Measurements from ENCODE around the gene ARAP2. TPM values are rescaled to one million over a fixed set of nuclear protein-coding genes. Genes with fewer than 3 reads are reported as not detected.

Gene ARAP2
- total and polyA plus RNA-seq, 2 of the 13 experiments (the other 11 are each of a cell fraction or from before 2014, with no cell fraction given) = 0.37 to 1.4 TPM

- Histone ChIP-seq H3K9me3 (ENCODE audit: low read length) (no peaks in the 10 kb centered on the region), H3K27me3 (ENCODE audit: control insufficient read depth in 1 of 2, insufficient read depth in 2 of 2, low read length in 2 of 2) (no peaks in the 10 kb centered on the region), H3K36me3 (replicated peaks in 1 of 2; ENCODE audit: control insufficient read depth in 1 of 2, insufficient read depth in 2 of 2, low read length in 2 of 2) (no peaks in the 10 kb centered on the region), H2AFZ (ENCODE audit: low read length) (no peak overlapping the region), H3K9ac (ENCODE audit: insufficient read depth, low read depth, low read length) (no peak overlapping the region), H3K4me2 (ENCODE audit: low read depth, low read length) (no peak overlapping the region), H3K79me2 (ENCODE audit: insufficient read depth, low read length) (no peaks in the 10 kb centered on the region), H4K20me1 (ENCODE audit: insufficient read depth, low read length) (no peaks in the 10 kb centered on the region), H3K27ac (ENCODE audit: extremely low read length, insufficient read depth, low read length) (no peak overlapping the region), H3K4me3 (replicated peaks in 1 of 3; ENCODE audit: insufficient read depth in 1 of 3, low read depth in 2 of 3, low read length in 3 of 3) (no peak overlapping the region), H3K4me1 (ENCODE audit: insufficient read depth, low read length) (no peaks in the 10 kb centered on the region)
- intact Hi-C loops (cut with micrococcal nuclease; ENCODE audit: unreplicated experiment) (no loop called here), in situ Hi-C loops (cut with HindIII; ENCODE audit: extremely low pct_ligation_motif_present, low pct_unique_long_range_greater_than_20kb) (no loop called here)
- ChIA-PET POLR2A (no interaction called here), CTCF (ENCODE audit: low intra/inter-chr PET ratio, low total read pairs) (no interaction called here)
- BruUV-seq (replicated peaks) = no TSS peak
- ATAC-seq (no peak), FAIRE-seq (no peak), DNase-seq (ENCODE audit: low spot score) (no peak)
- 60% methylated on average over 1 of the region's 5 CpGs for WGBS (ENCODE audit: low lambda C conversion rate)
- TF ChIP-seq ZNF224 (CRISPR knock-in tag; IDR thresholded peaks at IDR 0.05) (no peak), SALL2 (CRISPR knock-in tag; IDR thresholded peaks at IDR 0.05) (no peak), TBL1XR1 (IDR thresholded peaks at IDR 0.05; ENCODE audit: borderline replicate concordance, low read length, partially characterized antibody) (no peak), BCLAF1 (IDR thresholded peaks at IDR 0.05) (no peak), CENPT (CRISPR knock-in tag; IDR thresholded peaks at IDR 0.05; ENCODE audit: low read depth) (no peak), ELF4 (CRISPR knock-in tag; IDR thresholded peaks at IDR 0.05; ENCODE audit: borderline replicate concordance) (no peak), ZNF580 (CRISPR knock-in tag; IDR thresholded peaks at IDR 0.05; ENCODE audit: borderline replicate concordance, low read depth) (no peak)
Measured at GRCh38 chr4:36197501-36197900, 46.8 kb downstream of the ARAP2 start.
